ENCODE measurements around the gene TBC1D22A. TPM values are rescaled to one million over a fixed set of nuclear protein-coding genes. Genes with fewer than 3 reads are reported as not detected.

TBC1D22A gene, protein sequence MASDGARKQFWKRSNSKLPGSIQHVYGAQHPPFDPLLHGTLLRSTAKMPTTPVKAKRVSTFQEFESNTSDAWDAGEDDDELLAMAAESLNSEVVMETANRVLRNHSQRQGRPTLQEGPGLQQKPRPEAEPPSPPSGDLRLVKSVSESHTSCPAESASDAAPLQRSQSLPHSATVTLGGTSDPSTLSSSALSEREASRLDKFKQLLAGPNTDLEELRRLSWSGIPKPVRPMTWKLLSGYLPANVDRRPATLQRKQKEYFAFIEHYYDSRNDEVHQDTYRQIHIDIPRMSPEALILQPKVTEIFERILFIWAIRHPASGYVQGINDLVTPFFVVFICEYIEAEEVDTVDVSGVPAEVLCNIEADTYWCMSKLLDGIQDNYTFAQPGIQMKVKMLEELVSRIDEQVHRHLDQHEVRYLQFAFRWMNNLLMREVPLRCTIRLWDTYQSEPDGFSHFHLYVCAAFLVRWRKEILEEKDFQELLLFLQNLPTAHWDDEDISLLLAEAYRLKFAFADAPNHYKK
- total RNA-seq (2022) (26.7 and 32.6 TPM in 2 replicates), Bru-seq, nascent RNA (percentile 72 among the genes with signal in this experiment), BruChase-seq, experiment 1, labeled RNA remaining after a 2-hour chase (percentile 68 among the genes with signal in this experiment), BruChase-seq, experiment 2, labeled RNA remaining after a 6-hour chase (percentile 70 among the genes with signal in this experiment)
- long read RNA-seq, transcript TBC1D22A-201 (13 exons, 3,787 nt), result major isoform, 21 of 46 reads
- long read RNA-seq, transcript TBC1D22A-205 (13 exons, 2,267 nt), result minor isoform, 7 of 46 reads
- long read RNA-seq, partial matches to known transcripts, result 7 of 46 reads
- long read RNA-seq, other reads (novel, unspliced or antisense), result 11 of 46 reads

DNA sequence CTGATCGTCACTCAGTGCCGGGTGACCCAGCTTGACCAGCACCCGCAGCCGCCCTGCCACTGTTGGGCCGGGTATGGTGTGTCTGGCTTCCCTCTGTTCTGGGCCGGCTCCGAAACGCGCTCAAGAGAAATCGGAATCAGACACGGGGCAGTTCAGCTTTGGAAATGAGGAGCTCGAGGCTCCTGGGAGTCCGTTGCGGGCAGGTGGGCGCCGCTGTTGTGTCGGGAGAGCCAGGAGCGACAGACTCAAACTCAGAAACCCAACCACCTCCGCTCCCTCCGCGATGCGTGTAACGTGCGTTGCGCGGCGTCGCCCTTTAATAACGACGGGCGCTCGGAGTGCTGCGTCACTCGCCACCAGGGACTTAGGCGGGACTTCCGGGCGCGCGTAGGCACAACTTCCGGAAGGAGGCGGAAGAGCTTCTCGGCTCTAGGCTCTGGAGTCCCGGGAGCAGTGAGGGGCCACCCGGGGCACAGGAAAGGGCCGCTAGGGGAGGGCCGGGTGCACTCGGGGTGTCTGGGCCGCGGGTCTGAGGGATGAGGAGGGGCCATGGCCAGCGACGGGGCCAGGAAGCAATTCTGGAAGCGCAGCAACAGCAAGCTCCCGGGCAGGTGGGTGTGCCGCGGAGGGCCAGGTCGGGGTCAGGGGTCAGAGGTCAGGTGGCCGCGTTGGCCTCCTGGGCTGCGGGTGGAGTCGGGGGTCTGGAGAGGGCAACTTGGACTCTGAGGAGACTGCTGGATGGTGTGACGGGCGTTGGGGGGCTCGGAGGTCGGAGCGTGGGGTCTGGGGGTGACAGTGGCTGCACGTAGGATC is at the start of gene TBC1D22A:
TSS of gene TBC1D22A (plus strand) at position 413 of the 813 bp plus-strand sequence. CDS start at position 550, 137 bp downstream.
- CTCF ChIA-PET, result interaction anchor here (1.1 to 1.8 kb wide), 4 partner anchors 12 to 175 kb away, joined by 3 to 8 read pairs (median 8); no protein-coding TSS in a partner anchor
- intact Hi-C loops (cut with micrococcal nuclease; ENCODE audit: unreplicated experiment), result loop anchor here (1.0 kb wide), 2 partner anchors 12 to 35 kb away; no protein-coding TSS in a partner anchor
- H3K9me3 Mint-ChIP-seq (ENCODE audit: unreplicated experiment), result no peaks in the 10 kb centered on the region
- Histone ChIP-seq H3K27me3 (replicated peaks; ENCODE audit: control insufficient read depth, insufficient read depth, low read length) (no peaks in the 10 kb centered on the region), H3K36me3 (ENCODE audit: control insufficient read depth, insufficient read depth, low read length) (no peaks in the 10 kb centered on the region), H3K4me3 (ENCODE audit: low read depth, low read length) (peak within 1 kb of the TSS; percentile 95), H3K9me3 (no peaks in the 10 kb centered on the region), H3K4me1 (peaks cover 8% of the 10 kb centered on the region; the same call in 1 of the 2 replicates)
- H3K4me3 Mint-ChIP-seq (ENCODE audit: unreplicated experiment), result peak within 1 kb of the TSS; percentile 80
- peaks cover 11% of the 10 kb centered on the region for H3K4me1 Mint-ChIP-seq (ENCODE audit: low read depth, unreplicated experiment)
- H3K27me3 Mint-ChIP-seq (ENCODE audit: insufficient read depth, unreplicated experiment), result no peaks in the 10 kb centered on the region
- peak within 1 kb of the TSS; percentile 93 for H3K27ac Mint-ChIP-seq (ENCODE audit: unreplicated experiment)
- peak; percentile 93 for DNase-seq
- TF ChIP-seq, protein P1, sequence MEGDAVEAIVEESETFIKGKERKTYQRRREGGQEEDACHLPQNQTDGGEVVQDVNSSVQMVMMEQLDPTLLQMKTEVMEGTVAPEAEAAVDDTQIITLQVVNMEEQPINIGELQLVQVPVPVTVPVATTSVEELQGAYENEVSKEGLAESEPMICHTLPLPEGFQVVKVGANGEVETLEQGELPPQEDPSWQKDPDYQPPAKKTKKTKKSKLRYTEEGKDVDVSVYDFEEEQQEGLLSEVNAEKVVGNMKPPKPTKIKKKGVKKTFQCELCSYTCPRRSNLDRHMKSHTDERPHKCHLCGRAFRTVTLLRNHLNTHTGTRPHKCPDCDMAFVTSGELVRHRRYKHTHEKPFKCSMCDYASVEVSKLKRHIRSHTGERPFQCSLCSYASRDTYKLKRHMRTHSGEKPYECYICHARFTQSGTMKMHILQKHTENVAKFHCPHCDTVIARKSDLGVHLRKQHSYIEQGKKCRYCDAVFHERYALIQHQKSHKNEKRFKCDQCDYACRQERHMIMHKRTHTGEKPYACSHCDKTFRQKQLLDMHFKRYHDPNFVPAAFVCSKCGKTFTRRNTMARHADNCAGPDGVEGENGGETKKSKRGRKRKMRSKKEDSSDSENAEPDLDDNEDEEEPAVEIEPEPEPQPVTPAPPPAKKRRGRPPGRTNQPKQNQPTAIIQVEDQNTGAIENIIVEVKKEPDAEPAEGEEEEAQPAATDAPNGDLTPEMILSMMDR (IDR thresholded peaks at IDR 0.05; ENCODE audit: insufficient read depth in 1 of 2, low read depth in 1 of 2, low read length in 1 of 2, severe bottlenecking in 1 of 2, unreplicated experiment in 1 of 2), result no peak
- H3K36me3 Mint-ChIP-seq (ENCODE audit: insufficient read depth, unreplicated experiment), result peaks cover 28% of the 10 kb centered on the region
- no TSS peak for BruUV-seq (replicated peaks)
- POLR2A ChIA-PET, result interaction anchor here (0.6 to 2.0 kb wide), 15 partner anchors 11 to 340 kb away, joined by 3 to 41 read pairs (median 4); no protein-coding TSS in a partner anchor

GRCh38 chr22:46714550-46714949 is 47.9 kb upstream of the TBC1D22A start:
- Histone ChIP-seq H3K4me3 (ENCODE audit: low read depth, low read length) (no peak overlapping the region), H3K27me3 (replicated peaks; ENCODE audit: control insufficient read depth, insufficient read depth, low read length) (no peaks in the 10 kb centered on the region), H3K4me1 (no peaks in the 10 kb centered on the region), H3K9me3 (no peaks in the 10 kb centered on the region), H3K36me3 (ENCODE audit: control insufficient read depth, insufficient read depth, low read length) (no peaks in the 10 kb centered on the region)
- H3K27ac Mint-ChIP-seq (ENCODE audit: unreplicated experiment), result no peak overlapping the region
- POLR2A ChIA-PET, result no interaction called here
- BruUV-seq (replicated peaks), result no TSS peak
- CTCF ChIA-PET, result no interaction called here
- no peak for DNase-seq
- TF ChIP-seq, protein P1 (IDR thresholded peaks at IDR 0.05; ENCODE audit: insufficient read depth in 1 of 2, low read depth in 1 of 2, low read length in 1 of 2, severe bottlenecking in 1 of 2, unreplicated experiment in 1 of 2), result no peak
- H3K4me3 Mint-ChIP-seq (ENCODE audit: unreplicated experiment), result no peak overlapping the region
- intact Hi-C loops (cut with micrococcal nuclease; ENCODE audit: unreplicated experiment), result no loop called here
- H3K9me3 Mint-ChIP-seq (ENCODE audit: unreplicated experiment), result no peaks in the 10 kb centered on the region
- H3K4me1 Mint-ChIP-seq (ENCODE audit: low read depth, unreplicated experiment), result no peaks in the 10 kb centered on the region
- no peaks in the 10 kb centered on the region for H3K27me3 Mint-ChIP-seq (ENCODE audit: insufficient read depth, unreplicated experiment)
- H3K36me3 Mint-ChIP-seq (ENCODE audit: insufficient read depth, unreplicated experiment), result peaks cover 33% of the 10 kb centered on the region
